Esophagus squamous epithelium (tissue), 4 donors: Measurements from ENCODE around the gene TBC1D24.

Source experiments
- CTCF ChIP-seq, 6 experiments: fragments of 450-650 bp in 4 of 6; fragments of 200-600 bp in 2 of 6; sonication (generic) in 2 of 6; IDR thresholded peaks; one replicate each; pipeline ENCODE4 v1.5.1; 2016 to 2019; ENCODE audit warnings: antibody characterized with exemption in 6 of 6, mild to moderate bottlenecking in 4 of 6, moderate library complexity in 4 of 6
- POLR2A ChIP-seq, 4 donors: fragments of 450-650 bp; IDR thresholded peaks; one replicate each; pipeline ENCODE4 v1.6.1; 2017; ENCODE audit warnings: antibody characterized with exemption in 4 of 4, mild to moderate bottlenecking in 4 of 4, moderate library complexity in 3 of 4

DNA sequence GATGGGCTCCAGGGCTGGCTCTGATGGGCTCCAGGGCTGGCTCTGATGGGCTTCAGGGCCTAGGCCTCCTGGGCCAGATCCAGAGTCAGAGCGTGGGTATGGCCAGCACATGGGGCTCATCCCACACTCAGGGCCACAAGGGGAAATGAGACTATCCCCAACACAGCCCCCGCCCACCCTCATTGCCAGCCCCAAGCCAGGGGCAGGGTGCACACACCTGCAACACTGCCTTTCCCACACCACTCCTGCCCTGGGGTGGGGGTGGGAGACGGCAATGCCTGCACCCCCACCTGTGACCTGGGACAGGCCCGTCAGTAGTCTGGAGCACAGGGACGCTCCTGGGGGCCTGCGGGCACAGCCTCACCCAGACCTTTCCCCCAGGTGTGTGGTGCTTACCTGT is 24.5 kb downstream of the TBC1D24 start:
- TF ChIP-seq CTCF (IDR thresholded peaks at IDR 0.05) (no peak), POLR2A (IDR thresholded peaks at IDR 0.05) (no peak)
